ENCODE measurements around the gene GAS7. TPM values are rescaled to one million over a fixed set of nuclear protein-coding genes. Genes with fewer than 3 reads are reported as not detected.

GAS7 gene
- total RNA-seq, 1 experiment from 2014 or later = 4.1 TPM

DNA sequence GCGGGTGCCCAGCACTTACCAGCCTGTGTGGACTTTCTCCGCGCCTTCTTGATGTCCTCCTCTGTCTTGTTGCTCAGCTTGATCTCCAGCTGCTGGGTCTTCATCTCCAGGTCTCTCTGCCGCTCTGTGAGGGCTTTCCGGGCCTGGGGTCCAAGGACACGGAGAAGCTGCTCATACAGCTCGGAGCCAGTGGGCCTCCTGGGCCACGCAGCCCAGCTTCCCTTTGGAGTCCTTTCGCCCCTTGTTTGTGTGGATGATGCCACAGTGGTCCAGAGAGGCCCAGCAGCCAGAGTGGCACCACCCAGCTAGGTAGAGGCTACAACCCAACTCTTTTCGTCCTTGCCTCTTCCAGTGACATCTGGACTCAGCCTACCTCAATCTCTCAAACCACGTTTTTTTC, 272.9 kb downstream of the GAS7 start:
- Histone ChIP-seq H4K20me1 (ENCODE audit: insufficient read depth) (no peaks in the 10 kb centered on the region), H3K4me2 (ENCODE audit: low read length) (no peak overlapping the region)

DNA sequence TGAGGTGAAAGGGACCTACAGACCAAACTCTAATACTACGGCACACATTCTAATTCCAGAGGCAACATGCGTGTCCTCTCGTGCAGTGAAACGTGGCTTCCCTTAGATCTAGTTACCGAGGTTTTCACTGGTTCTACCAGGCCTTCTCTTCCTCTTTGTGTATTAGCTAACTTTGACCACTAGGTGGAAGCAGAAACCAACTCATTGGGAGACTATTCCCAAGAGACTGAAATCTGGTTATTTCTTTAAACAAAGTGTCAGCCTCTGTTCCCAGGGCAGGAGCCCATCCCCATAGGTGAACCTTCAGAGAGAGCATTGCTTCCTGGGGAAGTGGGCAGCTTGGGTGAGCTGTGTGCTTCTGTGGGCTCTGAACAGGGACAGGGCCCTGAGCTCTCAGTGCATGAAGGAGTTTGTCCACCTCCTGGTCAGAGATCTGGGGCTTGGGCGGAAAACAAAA, 273.6 kb downstream of the GAS7 start:
- RAD21 ChIA-PET (ENCODE audit: low non-redundant PET in 1 of 2, low total read pairs in 2 of 2, uncharacterized antibody in 2 of 2, unreplicated experiment in 2 of 2) = interaction anchor here (0.6 to 1.0 kb wide), 3 partner anchors 58 to 920 kb away, joined by 3 to 4 read pairs (median 3); no protein-coding TSS in a partner anchor
- POLR2A ChIA-PET = no interaction called here
- intact Hi-C loops (cut with micrococcal nuclease) = loop anchor here (1.0 to 5.0 kb wide), 4 partner anchors 35 to 693 kb away; no protein-coding TSS in a partner anchor
- Histone ChIP-seq H2AFZ (ENCODE audit: low read depth, low read length, poor library complexity, severe bottlenecking) (peak overlapping the region; percentile 97), H3K36me3 (ENCODE audit: control insufficient read depth in 1 of 2, insufficient read depth in 2 of 2, low read length in 2 of 2) (no peaks in the 10 kb centered on the region), H3K27me3 (ENCODE audit: insufficient read depth, low read length) (0 out of 2 replicates have a peak, but pooled peaks cover 1% of the 10 kb centered on the region), H3K4me2 (ENCODE audit: low read length) (peak overlapping the region; percentile 40; the same call in 1 of the 2 replicates), H3K9me3 (ENCODE audit: control insufficient read depth in 1 of 2, insufficient read depth in 1 of 2, low read depth in 1 of 2, low read length in 2 of 2) (no peaks in the 10 kb centered on the region), H3K4me3 (replicated peaks in 1 of 2; ENCODE audit: low read depth in 1 of 2, low read length in 2 of 2) (no peak overlapping the region), H3K27ac (ENCODE audit: low read depth, low read length) (no peak overlapping the region), H3K9ac (ENCODE audit: low read length) (no peak overlapping the region), H3K9me2 (ENCODE audit: insufficient read depth) (no peaks in the 10 kb centered on the region), H3K79me2 (ENCODE audit: insufficient read depth, low read length) (no peaks in the 10 kb centered on the region), H4K20me1 (ENCODE audit: insufficient read depth) (no peaks in the 10 kb centered on the region), H3K4me1 (ENCODE audit: control insufficient read depth in 1 of 2, insufficient read depth in 2 of 2, low read length in 2 of 2) (peaks cover 6 to 21% of the 10 kb centered on the region in 2 experiments)
- ATAC-seq = peak; percentile 80
- DNase-seq (ENCODE audit: low read depth, low spot score) = peak; percentile 81
- TF ChIP-seq YY1 (IDR thresholded peaks at IDR 0.05; ENCODE audit: extremely low read depth, insufficient replicate concordance, low read depth, low read length) = no peak
- TF ChIP-seq, protein P1, sequence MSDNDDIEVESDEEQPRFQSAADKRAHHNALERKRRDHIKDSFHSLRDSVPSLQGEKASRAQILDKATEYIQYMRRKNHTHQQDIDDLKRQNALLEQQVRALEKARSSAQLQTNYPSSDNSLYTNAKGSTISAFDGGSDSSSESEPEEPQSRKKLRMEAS (IDR thresholded peaks at IDR 0.05) = peak; percentile 39; the same call in 1 of the 2 replicates
- no peak for TF ChIP-seq EGR1 (IDR thresholded peaks at IDR 0.05; ENCODE audit: low read depth)
- TF ChIP-seq SP1 (IDR thresholded peaks at IDR 0.05; ENCODE audit: low read depth) = no peak
- TF ChIP-seq TCF7L2 (IDR thresholded peaks at IDR 0.05; ENCODE audit: borderline replicate concordance, extremely low read depth, insufficient read depth, insufficient read length) = no peak
- no peak for TF ChIP-seq EZH2phosphoT487 (IDR thresholded peaks at IDR 0.05; ENCODE audit: borderline replicate concordance)
- TF ChIP-seq RAD21 (IDR thresholded peaks at IDR 0.05; ENCODE audit: low read depth) = peak; percentile 88
- TF ChIP-seq, protein P2, sequence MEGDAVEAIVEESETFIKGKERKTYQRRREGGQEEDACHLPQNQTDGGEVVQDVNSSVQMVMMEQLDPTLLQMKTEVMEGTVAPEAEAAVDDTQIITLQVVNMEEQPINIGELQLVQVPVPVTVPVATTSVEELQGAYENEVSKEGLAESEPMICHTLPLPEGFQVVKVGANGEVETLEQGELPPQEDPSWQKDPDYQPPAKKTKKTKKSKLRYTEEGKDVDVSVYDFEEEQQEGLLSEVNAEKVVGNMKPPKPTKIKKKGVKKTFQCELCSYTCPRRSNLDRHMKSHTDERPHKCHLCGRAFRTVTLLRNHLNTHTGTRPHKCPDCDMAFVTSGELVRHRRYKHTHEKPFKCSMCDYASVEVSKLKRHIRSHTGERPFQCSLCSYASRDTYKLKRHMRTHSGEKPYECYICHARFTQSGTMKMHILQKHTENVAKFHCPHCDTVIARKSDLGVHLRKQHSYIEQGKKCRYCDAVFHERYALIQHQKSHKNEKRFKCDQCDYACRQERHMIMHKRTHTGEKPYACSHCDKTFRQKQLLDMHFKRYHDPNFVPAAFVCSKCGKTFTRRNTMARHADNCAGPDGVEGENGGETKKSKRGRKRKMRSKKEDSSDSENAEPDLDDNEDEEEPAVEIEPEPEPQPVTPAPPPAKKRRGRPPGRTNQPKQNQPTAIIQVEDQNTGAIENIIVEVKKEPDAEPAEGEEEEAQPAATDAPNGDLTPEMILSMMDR (IDR thresholded peaks at IDR 0.05 in 2 of 3, conservative IDR thresholded peaks at IDR 0.05 in 1 of 3; ENCODE audit: borderline replicate concordance in 1 of 3, insufficient read depth in 1 of 3, low read depth in 2 of 3, low read length in 2 of 3) = peak; percentile 78 to 86 (median 80)
- TF ChIP-seq POLR2AphosphoS5 (IDR thresholded peaks at IDR 0.05; ENCODE audit: low read depth, low read length) = no peak
- no peak for TF ChIP-seq SIN3A (IDR thresholded peaks at IDR 0.05; ENCODE audit: low read depth)
- peak; percentile 37; the same call in 1 of the 2 replicates for TF ChIP-seq CBX3 (IDR thresholded peaks at IDR 0.05; ENCODE audit: low read depth)
- no TSS peak for BruUV-seq (replicated peaks)
- CTCF ChIA-PET = interaction anchor here (0.6 to 3.2 kb wide), 12 partner anchors 10 to 704 kb away, joined by 3 to 25 read pairs (median 4); no protein-coding TSS in a partner anchor

More for the DNA sequence above, 272.9 kb downstream of the GAS7 start:
- H3K4me3 ChIP-seq (replicated peaks in 1 of 2; ENCODE audit: low read depth in 1 of 2, low read length in 2 of 2) = no peak overlapping the region
- H3K9me3 ChIP-seq (ENCODE audit: control insufficient read depth in 1 of 2, insufficient read depth in 1 of 2, low read depth in 1 of 2, low read length in 2 of 2) = no peaks in the 10 kb centered on the region
- no peaks in the 10 kb centered on the region for H3K9me2 ChIP-seq (ENCODE audit: insufficient read depth)
- no peak overlapping the region for H2AFZ ChIP-seq (ENCODE audit: low read depth, low read length, poor library complexity, severe bottlenecking)
- ATAC-seq (no peak), DNase-seq (ENCODE audit: low read depth, low spot score) (no peak)
- no peaks in the 10 kb centered on the region for H3K79me2 ChIP-seq (ENCODE audit: insufficient read depth, low read length)
- 0 out of 2 replicates have a peak, but pooled peaks cover 5% of the 10 kb centered on the region for H3K27me3 ChIP-seq (ENCODE audit: insufficient read depth, low read length)
- intact Hi-C loops (cut with micrococcal nuclease) = loop anchor here (5.0 kb wide), 1 partner anchor 692 kb away; no protein-coding TSS in a partner anchor
- TF ChIP-seq EGR1 (IDR thresholded peaks at IDR 0.05; ENCODE audit: low read depth) (no peak), POLR2A (IDR thresholded peaks at IDR 0.05; ENCODE audit: borderline replicate concordance, extremely low read depth, insufficient read depth, insufficient read length) (no peak), SP1 (IDR thresholded peaks at IDR 0.05; ENCODE audit: low read depth) (no peak)
- ChIA-PET RAD21 (ENCODE audit: low non-redundant PET in 1 of 2, low total read pairs in 2 of 2, uncharacterized antibody in 2 of 2, unreplicated experiment in 2 of 2) (no interaction called here), CTCF (interaction anchor here (1.2 to 3.2 kb wide), 5 partner anchors 10 to 692 kb away, joined by 3 to 25 read pairs (median 13); no protein-coding TSS in a partner anchor), POLR2A (no interaction called here)
- no TSS peak for BruUV-seq (replicated peaks)
- H3K36me3 ChIP-seq (ENCODE audit: control insufficient read depth in 1 of 2, insufficient read depth in 2 of 2, low read length in 2 of 2) = no peaks in the 10 kb centered on the region
- no peak overlapping the region for H3K27ac ChIP-seq (ENCODE audit: low read depth, low read length)
- peaks cover 6 to 21% of the 10 kb centered on the region in 2 experiments for H3K4me1 ChIP-seq (ENCODE audit: control insufficient read depth in 1 of 2, insufficient read depth in 2 of 2, low read length in 2 of 2)
- no peak overlapping the region for H3K9ac ChIP-seq (ENCODE audit: low read length)

All from HCT116 (cell line).